Ovary (tissue), 3 donors: ENCODE data around the gene KLHL30.

Experiments
- CTCF ChIP-seq, 3 donors: fragments of 450-650 bp in 2 of 3; fragments of 200-600 bp in 1 of 3; IDR thresholded peaks; one replicate each; pipeline versions ENCODE4 v1.5.1 to v1.8.0; 2016 to 2022; ENCODE audit warnings: antibody characterized with exemption in 3 of 3, mild to moderate bottlenecking in 1 of 3
- EP300 ChIP-seq: sonication (generic); formaldehyde crosslinking; IDR thresholded peaks from one replicate; pipeline ENCODE4 v1.6.1; 2017; ENCODE audit warnings: antibody characterized with exemption
- donor health status: DM: no; HTN: no; CAD: no.

GRCh38 chr2:238108423-238109183 is 29.9 kb upstream of the KLHL30 start:
- TF ChIP-seq CTCF (IDR thresholded peaks at IDR 0.05), result no peak
- TF ChIP-seq EP300, result no peak
